ENCODE data around the gene KDM2A.
A peak's percentile ranks its signal among the peaks of the same experiment; 100 is the strongest.

The KDM2A gene

GRCh38 chr11:67267188-67268080 is 148.4 kb downstream of the KDM2A start:
- Histone ChIP-seq H3K36me3 (replicated peaks) (peaks cover 17% of the 10 kb centered on the region), H3K4me1 (peaks cover 3% of the 10 kb centered on the region), H3K4me3 (peak overlapping the region; percentile 76), H3K9me3 (no peaks in the 10 kb centered on the region), H3K27me3 (ENCODE audit: low read depth) (no peaks in the 10 kb centered on the region)
- in situ Hi-C loops (cut with MboI; ENCODE audit: low sequenced_read_pairs) = no loop called here
- DNase-seq (ENCODE audit: low spot score in 2 of 2) = no peak

- in situ Hi-C loops (cut with MboI; ENCODE audit: low sequenced_read_pairs) = no loop called here
- Histone ChIP-seq H3K4me1 (no peaks in the 10 kb centered on the region; the same call in 1 of the 2 replicates), H3K9me3 (no peaks in the 10 kb centered on the region), H3K36me3 (replicated peaks) (peaks cover 17% of the 10 kb centered on the region), H3K27me3 (ENCODE audit: low read depth) (no peaks in the 10 kb centered on the region), H3K4me3 (peak overlapping the region; percentile 76; the same call in 1 of the 2 replicates)
- no peak for DNase-seq (ENCODE audit: low spot score in 2 of 2)
Observed at GRCh38 chr11:67268081-67268961, 149.3 kb downstream of the KDM2A start.

GRCh38 chr11:67268962-67269268 is 149.9 kb downstream of the KDM2A start:
- peaks cover 17% of the 10 kb centered on the region for H3K36me3 ChIP-seq (replicated peaks)
- no peaks in the 10 kb centered on the region for H3K27me3 ChIP-seq (ENCODE audit: low read depth)
- in situ Hi-C loops (cut with MboI; ENCODE audit: low sequenced_read_pairs) = no loop called here
- H3K4me1 ChIP-seq = no peaks in the 10 kb centered on the region; the same call in 1 of the 2 replicates
- no peak overlapping the region for H3K4me3 ChIP-seq
- no peak for DNase-seq (ENCODE audit: low spot score in 2 of 2)
- no peaks in the 10 kb centered on the region for H3K9me3 ChIP-seq

- in situ Hi-C loops (cut with MboI; ENCODE audit: low sequenced_read_pairs) = no loop called here
- no peak for DNase-seq (ENCODE audit: low spot score in 2 of 2)
Observed at GRCh38 chr11:67269401-67270255, 150.6 kb downstream of the KDM2A start.

GRCh38 chr11:67270256-67271204 is 151.5 kb downstream of the KDM2A start:
- in situ Hi-C loops (cut with MboI; ENCODE audit: low sequenced_read_pairs) = no loop called here

More at GRCh38 chr11:67269401-67270255, 150.6 kb downstream of the KDM2A start:
- peaks cover 18% of the 10 kb centered on the region for H3K36me3 ChIP-seq (replicated peaks)
- H3K27me3 ChIP-seq (ENCODE audit: low read depth) = no peaks in the 10 kb centered on the region
- no peaks in the 10 kb centered on the region; the same call in 1 of the 2 replicates for H3K4me1 ChIP-seq
- H3K9me3 ChIP-seq = no peaks in the 10 kb centered on the region
- H3K4me3 ChIP-seq = no peak overlapping the region

GRCh38 chr11:67271205-67271540 is 152.1 kb downstream of the KDM2A start:
- no peak overlapping the region for H3K4me3 ChIP-seq
- H3K27me3 ChIP-seq (ENCODE audit: low read depth) = no peaks in the 10 kb centered on the region
- H3K36me3 ChIP-seq (replicated peaks) = peaks cover 20% of the 10 kb centered on the region
- in situ Hi-C loops (cut with MboI; ENCODE audit: low sequenced_read_pairs) = no loop called here
- DNase-seq (ENCODE audit: low spot score in 2 of 2) = no peak
- no peaks in the 10 kb centered on the region for H3K9me3 ChIP-seq
- no peaks in the 10 kb centered on the region; the same call in 1 of the 2 replicates for H3K4me1 ChIP-seq

More at GRCh38 chr11:67270256-67271204, 151.5 kb downstream of the KDM2A start:
- no peaks in the 10 kb centered on the region for H3K9me3 ChIP-seq
- no peaks in the 10 kb centered on the region; the same call in 1 of the 2 replicates for H3K4me1 ChIP-seq
- no peak overlapping the region for H3K4me3 ChIP-seq
- DNase-seq (ENCODE audit: low spot score in 2 of 2) = no peak
- H3K36me3 ChIP-seq (replicated peaks) = peaks cover 20% of the 10 kb centered on the region
- H3K27me3 ChIP-seq (ENCODE audit: low read depth) = no peaks in the 10 kb centered on the region

- H3K36me3 ChIP-seq (replicated peaks) = peaks cover 20% of the 10 kb centered on the region
- no peak for DNase-seq (ENCODE audit: low spot score in 2 of 2)
- H3K4me3 ChIP-seq = no peak overlapping the region
Observed at GRCh38 chr11:67271541-67272284, 152.7 kb downstream of the KDM2A start.

GRCh38 chr11:67272327-67273259 is 153.5 kb downstream of the KDM2A start:
- Histone ChIP-seq H3K4me3 (no peak overlapping the region), H3K36me3 (replicated peaks) (peaks cover 20% of the 10 kb centered on the region), H3K27me3 (ENCODE audit: low read depth) (no peaks in the 10 kb centered on the region), H3K9me3 (no peaks in the 10 kb centered on the region), H3K4me1 (no peaks in the 10 kb centered on the region; the same call in 1 of the 2 replicates)
- no peak for DNase-seq (ENCODE audit: low spot score in 2 of 2)
- in situ Hi-C loops (cut with MboI; ENCODE audit: low sequenced_read_pairs) = no loop called here

More at GRCh38 chr11:67271541-67272284, 152.7 kb downstream of the KDM2A start:
- in situ Hi-C loops (cut with MboI; ENCODE audit: low sequenced_read_pairs) = no loop called here
- no peaks in the 10 kb centered on the region; the same call in 1 of the 2 replicates for H3K4me1 ChIP-seq
- H3K9me3 ChIP-seq = no peaks in the 10 kb centered on the region
- no peaks in the 10 kb centered on the region for H3K27me3 ChIP-seq (ENCODE audit: low read depth)

- DNase-seq (ENCODE audit: low spot score in 2 of 2) = no peak
- no peaks in the 10 kb centered on the region for H3K27me3 ChIP-seq (ENCODE audit: low read depth)
- no peaks in the 10 kb centered on the region for H3K9me3 ChIP-seq
- in situ Hi-C loops (cut with MboI; ENCODE audit: low sequenced_read_pairs) = no loop called here
- H3K36me3 ChIP-seq (replicated peaks) = peaks cover 23% of the 10 kb centered on the region; the same call in 1 of the 2 replicates
- no peaks in the 10 kb centered on the region; the same call in 1 of the 2 replicates for H3K4me1 ChIP-seq
- no peak overlapping the region for H3K4me3 ChIP-seq
Observed at GRCh38 chr11:67273260-67273990, 154.4 kb downstream of the KDM2A start.

GRCh38 chr11:67274768-67275605 is 155.9 kb downstream of the KDM2A start:
- no peak overlapping the region for H3K4me3 ChIP-seq
- peaks cover 19% of the 10 kb centered on the region for H3K36me3 ChIP-seq (replicated peaks)
- H3K27me3 ChIP-seq (ENCODE audit: low read depth) = no peaks in the 10 kb centered on the region
- no peak for DNase-seq (ENCODE audit: low spot score in 2 of 2)
- H3K4me1 ChIP-seq = no peaks in the 10 kb centered on the region; the same call in 1 of the 2 replicates
- H3K9me3 ChIP-seq = no peaks in the 10 kb centered on the region
- in situ Hi-C loops (cut with MboI; ENCODE audit: low sequenced_read_pairs) = no loop called here
